HG02943 (cell line): ENCODE data around the gene DYSF.

Source experiments
- ATAC-seq: cut with Tn5 transposase; IDR thresholded peaks from one replicate; pipeline ENCODE4 v1.9.1; 2021; ENCODE audit warnings: mild to moderate bottlenecking, low read depth, moderate library complexity; ENCODE audit not compliant: unreplicated experiment

The DYSF gene

GRCh38 chr2:71696381-71696780, 243.0 kb downstream of the DYSF start:
- no peak for ATAC-seq

GRCh38 chr2:71697106-71698004, 244.0 kb downstream of the DYSF start:
- no peak for ATAC-seq

GRCh38 chr2:71699428-71699827, 246.1 kb downstream of the DYSF start:
- no peak for ATAC-seq

DNA sequence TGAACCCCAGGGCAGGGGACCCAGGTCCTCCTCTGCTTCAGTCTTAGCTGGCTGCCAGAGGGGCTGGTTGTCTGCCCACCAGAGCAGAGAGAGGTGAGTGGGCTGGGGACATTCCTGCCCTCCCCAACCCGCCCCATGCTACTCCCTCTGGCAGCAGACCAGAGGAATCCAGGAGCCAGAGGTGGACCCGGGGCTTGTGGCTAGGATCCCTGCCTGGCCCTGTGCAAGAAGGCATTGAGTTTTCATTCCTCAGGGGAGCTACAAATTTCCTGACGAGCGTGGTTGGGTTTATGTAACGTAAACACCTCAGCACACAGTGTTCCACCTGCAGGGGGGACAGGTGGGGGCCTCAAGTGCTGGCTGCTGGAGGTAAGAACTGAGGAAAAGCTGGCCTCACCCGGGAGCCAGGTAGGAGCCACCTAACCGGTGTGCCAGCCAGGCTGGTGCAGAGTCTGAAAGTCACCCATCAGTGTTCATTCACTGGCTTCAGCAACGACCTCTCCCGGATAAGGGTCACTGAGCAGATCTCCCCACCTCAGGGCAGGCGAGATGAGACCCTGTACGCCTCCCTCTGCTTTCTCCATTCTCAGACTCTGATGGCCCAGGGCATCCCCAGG, 246.8 kb downstream of the DYSF start:
- ATAC-seq, result no peak

DNA sequence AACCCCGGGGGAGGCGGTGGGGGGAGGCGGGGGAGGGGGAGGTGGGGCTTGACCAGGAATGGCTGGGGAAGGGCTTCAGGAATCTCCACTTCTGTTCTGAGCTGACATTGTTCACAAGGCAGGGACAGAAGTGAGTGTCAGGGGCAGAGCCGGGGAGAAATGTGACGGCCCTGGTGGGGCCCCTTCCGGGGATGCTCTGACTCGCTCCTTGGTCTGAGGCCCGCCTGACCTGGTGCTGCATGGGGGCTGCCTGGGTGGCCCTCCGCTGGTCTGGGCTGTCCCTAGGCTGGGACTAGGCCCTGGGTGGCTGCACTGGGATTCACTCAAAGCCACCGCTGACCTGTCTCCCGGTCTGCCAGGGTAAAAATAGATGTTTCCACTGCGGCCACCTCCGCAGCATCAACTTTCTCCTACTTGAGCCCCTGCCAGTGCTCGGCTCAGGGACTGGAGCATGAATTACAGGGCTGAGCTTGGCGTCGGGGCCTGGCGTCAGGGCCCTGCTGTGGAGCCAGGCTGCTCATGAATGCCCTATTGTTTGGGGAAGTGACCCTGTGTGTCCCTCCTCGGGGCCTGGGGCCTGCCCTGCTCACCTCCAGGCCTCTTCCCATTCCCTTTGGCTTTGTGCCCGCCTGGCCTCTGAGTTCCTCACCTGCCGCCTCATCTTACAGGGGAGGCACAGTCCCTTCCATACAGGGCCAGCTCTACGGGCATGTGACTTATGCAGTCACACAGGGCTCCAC, 247.5 kb downstream of the DYSF start:
- ATAC-seq, result no peak

DNA sequence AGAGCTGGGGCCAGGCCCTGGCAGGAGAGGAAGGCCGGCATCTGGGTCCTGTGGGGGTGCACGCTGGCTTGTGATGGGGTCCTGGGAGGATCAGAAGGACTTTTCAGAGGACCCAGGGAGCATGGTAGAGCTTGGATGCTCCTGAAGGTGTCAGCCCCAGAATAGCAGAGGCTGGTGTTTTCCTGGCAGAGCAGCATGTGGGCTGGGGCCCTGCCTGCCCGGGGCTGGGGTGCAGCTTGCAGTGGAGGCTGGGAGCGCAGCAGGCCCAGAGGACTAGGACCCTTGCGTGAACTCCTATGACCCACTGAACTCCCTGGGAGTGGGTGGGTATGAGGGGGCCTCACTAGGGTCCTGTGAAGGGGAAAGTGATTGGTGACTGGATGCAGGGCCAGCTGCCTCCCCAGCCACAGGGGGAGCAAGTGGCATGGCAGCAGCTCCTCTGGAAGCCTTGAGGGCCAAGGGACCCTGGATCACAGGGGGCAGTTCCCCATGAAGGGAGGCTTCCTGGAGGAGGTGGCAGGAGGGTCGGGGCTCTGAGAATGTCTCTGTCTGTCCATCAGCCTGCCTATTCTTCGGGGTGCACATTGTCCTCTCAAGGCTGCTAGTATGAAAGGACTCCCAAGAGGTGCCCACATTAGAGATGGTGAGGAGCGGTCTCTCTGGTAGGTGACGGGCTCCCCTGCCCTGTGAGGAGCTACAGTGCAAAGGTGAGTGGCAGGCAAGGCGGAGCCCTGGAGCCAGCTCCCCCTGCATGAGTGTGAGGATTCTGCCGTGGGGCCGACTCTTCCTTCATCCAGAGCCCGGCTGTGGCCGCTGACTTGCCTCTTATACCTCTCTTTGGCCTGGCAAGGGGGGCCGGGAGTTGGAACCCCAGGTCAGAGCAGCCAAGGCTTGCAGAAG, 249.0 kb downstream of the DYSF start:
- ATAC-seq, result no peak

DNA sequence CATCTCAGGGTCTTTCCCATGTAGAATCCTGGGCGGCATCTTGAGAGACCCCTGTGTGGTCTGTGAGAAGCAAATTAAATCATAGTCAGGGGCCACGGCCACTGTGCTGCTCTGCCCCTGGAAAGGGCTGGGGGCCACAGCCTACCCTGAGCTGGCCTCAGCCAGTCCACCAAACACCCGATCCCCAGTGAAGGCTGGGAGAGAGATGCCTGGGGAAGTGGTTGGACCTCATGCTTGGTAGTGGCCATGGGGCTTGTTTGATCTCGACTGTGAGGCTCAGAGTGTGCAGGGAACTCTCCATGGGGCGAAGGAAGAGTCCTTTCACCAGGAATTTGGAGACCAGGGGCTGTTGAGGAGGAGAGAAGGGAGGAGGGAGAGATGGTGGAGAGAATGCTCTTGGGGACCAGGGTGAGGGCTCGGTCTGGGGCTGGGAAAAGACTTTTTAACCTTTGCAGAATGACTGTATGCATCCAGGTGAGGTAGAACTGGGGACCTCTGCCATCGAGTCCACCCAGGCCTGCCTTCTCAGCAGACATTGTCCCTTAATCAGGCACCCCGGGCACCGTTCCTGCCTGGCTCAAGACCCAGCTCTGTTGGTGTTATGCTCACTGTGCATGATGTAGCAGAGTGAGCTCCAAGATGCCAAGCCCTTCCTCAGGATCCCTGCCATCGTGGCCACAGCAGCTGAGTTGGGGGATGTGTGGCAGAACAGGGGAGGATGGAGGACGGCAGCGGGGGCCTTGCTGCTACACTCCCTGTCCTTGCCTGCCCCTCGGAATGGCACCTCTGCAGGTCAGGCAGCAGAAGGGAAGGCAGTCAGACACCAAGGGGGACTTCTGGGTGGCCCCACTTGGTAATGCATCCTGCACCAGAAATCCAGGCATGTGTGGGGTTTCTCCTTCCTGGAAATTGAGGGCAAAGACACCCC, 249.9 kb downstream of the DYSF start:
- no peak for ATAC-seq

DNA sequence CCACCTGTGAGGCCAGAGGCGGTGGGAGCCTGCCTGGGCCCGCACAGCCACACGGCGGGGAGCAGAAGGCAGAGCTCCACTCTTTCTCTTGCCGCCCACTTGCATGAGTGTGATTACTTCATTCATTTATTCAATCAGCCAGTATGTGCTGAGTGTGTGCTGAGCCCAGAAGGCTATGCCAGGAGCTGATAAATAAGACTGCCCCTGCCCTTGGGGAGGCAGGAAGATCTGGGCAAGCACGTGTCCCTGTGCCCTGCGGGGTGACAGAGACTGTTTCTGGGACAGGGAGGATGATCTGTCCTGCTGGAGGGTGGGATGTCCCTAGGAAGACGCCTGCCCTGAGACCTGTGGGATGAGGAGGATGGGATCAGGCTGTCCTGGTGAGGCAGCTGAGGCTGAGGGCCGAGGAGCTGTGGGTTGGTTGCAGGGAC, 250.8 kb downstream of the DYSF start:
- ATAC-seq, result no peak

DNA sequence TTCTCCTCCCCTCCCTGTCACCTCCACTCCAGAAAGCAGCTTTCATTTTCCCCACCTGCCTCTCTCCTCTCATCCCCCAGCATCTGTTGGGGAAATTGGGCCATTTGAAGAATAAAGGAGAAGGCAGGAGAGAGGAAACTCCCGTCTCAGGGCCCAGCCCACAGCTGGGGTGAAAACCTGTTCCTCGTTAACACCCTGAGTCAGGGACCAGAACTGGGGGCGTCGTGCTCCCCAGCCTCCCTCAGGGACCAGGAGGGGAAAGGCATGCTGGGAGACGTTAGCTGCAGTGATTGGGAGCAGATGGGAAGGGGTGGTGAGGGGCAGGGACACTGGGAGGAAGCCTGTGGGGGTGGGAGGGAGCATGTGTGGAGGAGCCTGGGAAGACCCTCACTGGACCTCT, 251.3 kb downstream of the DYSF start:
- no peak for ATAC-seq

GRCh38 chr2:71705171-71705960, 252.0 kb downstream of the DYSF start:
- ATAC-seq, result no peak

GRCh38 chr2:71706121-71706520, 252.8 kb downstream of the DYSF start:
- ATAC-seq, result no peak

GRCh38 chr2:71706836-71707235, 253.5 kb downstream of the DYSF start:
- no peak for ATAC-seq

DNA sequence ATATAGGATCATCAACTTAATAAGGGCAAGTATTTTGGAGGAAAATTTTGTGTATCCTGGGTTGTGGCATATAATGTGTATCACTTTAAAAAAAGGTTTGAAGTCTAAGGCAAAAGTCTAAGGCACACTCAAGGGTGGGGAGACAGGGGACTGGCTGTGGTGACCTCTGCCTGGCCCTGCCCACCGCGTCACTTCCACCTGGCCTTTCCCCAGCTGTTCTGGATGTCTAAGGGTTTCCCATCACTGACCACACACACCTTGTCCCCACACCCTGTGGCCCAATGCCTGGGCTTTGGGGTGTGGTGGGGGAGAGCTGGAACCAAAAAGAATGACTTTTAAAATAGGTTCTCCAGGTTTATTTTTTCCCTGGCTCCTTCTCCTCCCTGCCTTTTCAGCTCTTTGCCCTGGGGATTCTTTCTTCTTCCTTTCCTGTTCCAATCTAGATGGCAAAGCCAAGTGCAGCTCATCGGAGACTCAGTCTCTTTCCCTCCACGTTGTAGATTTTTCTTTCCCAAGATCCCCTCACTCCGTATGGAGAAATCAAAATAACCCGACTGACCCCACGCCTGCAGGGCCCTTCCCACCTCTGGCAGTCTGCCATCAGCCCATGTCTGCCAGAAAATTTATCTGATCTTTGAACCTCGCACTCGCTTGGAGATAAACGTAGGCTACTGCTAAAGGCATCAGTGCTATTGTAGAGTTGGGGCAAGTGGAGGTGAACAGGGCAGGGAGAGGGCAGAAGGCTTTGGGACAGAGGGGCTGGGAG, 257.2 kb downstream of the DYSF start:
- no peak for ATAC-seq

DNA sequence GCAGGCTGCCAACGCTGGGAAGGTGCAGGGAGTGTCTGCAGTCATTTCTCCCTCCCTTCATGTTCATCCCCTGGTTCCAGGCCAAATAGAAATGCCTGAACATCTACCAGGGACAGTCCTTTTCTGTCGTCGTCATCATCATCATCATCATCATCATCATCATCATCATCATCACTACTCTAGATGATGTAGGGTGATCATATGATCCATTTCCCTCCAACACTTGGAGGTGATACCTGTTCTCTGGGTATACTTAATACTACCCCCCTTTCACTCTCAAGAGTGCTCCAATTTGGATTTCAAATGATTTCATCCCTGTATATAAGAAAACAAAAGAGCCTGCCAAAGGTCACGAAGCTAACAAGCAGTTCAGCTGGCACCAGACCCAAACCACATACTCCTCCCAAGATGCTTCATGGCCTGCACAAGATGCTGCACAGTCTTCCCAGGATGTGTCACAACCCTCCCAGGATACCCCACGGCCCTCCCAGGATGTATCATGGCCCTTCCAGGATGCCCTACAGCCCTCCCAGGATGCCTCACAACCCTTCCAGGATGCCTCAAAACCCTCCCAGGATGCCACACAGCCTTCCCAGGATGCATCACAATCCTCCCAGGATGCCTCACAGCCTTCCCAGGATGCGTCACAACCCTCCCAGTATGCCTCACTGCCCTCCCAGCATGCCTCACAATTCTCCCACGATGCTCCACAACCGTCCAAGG, 257.9 kb downstream of the DYSF start:
- ATAC-seq, result no peak

DNA sequence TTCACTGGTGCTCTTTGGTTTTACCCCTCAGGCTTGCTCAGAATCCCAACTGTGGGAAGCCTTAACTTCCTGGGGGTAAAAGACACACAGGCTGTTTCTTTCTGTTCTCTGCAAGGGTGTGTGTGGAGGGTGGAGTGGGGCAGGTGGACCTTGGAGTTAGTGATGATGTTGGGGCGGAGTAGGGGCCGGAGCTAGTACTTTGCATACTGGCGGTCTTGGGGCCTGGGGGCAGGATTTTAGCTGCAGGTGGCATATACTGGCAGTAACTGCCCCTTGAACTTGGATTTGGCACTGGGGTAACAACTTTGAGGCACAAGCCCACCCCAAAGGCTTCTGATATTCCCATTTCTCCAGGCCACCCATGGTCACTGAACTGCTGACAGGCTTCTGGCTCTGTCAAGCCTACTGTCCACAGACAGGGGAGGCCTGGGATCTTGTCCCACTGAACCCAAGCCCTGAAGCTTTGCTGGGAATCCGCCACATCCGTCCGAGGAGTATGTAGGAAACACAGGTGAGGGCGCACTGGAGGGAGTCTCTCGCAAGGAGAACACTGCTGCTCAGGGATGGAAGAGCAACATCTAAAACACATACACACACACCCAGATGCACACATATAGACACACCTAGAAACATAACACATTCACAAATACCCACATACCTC, 258.9 kb downstream of the DYSF start:
- no peak for ATAC-seq
